ENCODE measurements around the gene TMC3. TPM values are rescaled to one million over a fixed set of nuclear protein-coding genes. Genes with fewer than 3 reads are reported as not detected.

Gene TMC3
- total and polyA plus RNA-seq, 10 of the 15 experiments (the other 5 are each of a cell fraction or from before 2014, with no cell fraction given): 0.03 to 0.04 (median 0.04) TPM; not detected in 7

- no peak for TF ChIP-seq ATF2 (IDR thresholded peaks at IDR 0.05; ENCODE audit: low read length)
- TF ChIP-seq RCOR1 (conservative IDR thresholded peaks at IDR 0.05; ENCODE audit: low read depth, low read length): no peak
- peak; percentile 80 for TF ChIP-seq RELB (IDR thresholded peaks at IDR 0.05; ENCODE audit: low read depth)
- TF ChIP-seq ZBED1 (IDR thresholded peaks at IDR 0.05; ENCODE audit: borderline replicate concordance): no peak
- 0 out of 2 replicates have a peak, but pooled peaks have one; percentile 14 for TF ChIP-seq SREBF2 (IDR thresholded peaks at IDR 0.05; ENCODE audit: low read length)
- peak; percentile 72 for TF ChIP-seq TAF1 (IDR thresholded peaks at IDR 0.05; ENCODE audit: borderline replicate concordance, low read depth, low read length)
- 0 out of 2 replicates have a peak, but pooled peaks have one; percentile 89 for TF ChIP-seq WRNIP1 (IDR thresholded peaks at IDR 0.05; ENCODE audit: borderline replicate concordance, low read depth, low read length)
- TF ChIP-seq ETV6 (conservative IDR thresholded peaks at IDR 0.05 in 1 of 2, IDR thresholded peaks at IDR 0.05 in 1 of 2; ENCODE audit: borderline replicate concordance in 1 of 2, low read depth in 1 of 2): no peak
- TF ChIP-seq HCFC1 (IDR thresholded peaks at IDR 0.05; ENCODE audit: low read length): no peak
- no peak for TF ChIP-seq ZNF24 (IDR thresholded peaks at IDR 0.05)
- TF ChIP-seq EED (IDR thresholded peaks at IDR 0.05; ENCODE audit: low read depth): peak; percentile 89
- TF ChIP-seq POLR2AphosphoS2 (IDR thresholded peaks at IDR 0.05; ENCODE audit: low read depth, low read length): no peak; the same call in none of the 2 replicates
- no peak for TF ChIP-seq RAD21 (IDR thresholded peaks at IDR 0.05; ENCODE audit: insufficient read depth, low read depth, low read length)
- TF ChIP-seq E2F8 (IDR thresholded peaks at IDR 0.05; ENCODE audit: low read depth, partially characterized antibody): no peak
- TF ChIP-seq ATF7 (IDR thresholded peaks at IDR 0.05; ENCODE audit: low read depth): peak; percentile 70
- peak in 1 of 2 experiments; percentile 19; a peak in 1 of 4 replicates for TF ChIP-seq SRF (IDR thresholded peaks at IDR 0.05; ENCODE audit: low read depth in 2 of 2, low read length in 2 of 2)
- peak; percentile 68 for TF ChIP-seq CHD2 (IDR thresholded peaks at IDR 0.05; ENCODE audit: borderline replicate concordance, low read depth, low read length)
- no peak for TF ChIP-seq NRF1 (conservative IDR thresholded peaks at IDR 0.05; ENCODE audit: low read depth, low read length)
- TF ChIP-seq SKIL (IDR thresholded peaks at IDR 0.05; ENCODE audit: low read depth, poor library complexity, severe bottlenecking): no peak
- TF ChIP-seq SPI1 (IDR thresholded peaks at IDR 0.05; ENCODE audit: borderline replicate concordance, insufficient read depth, low read depth, low read length): peak; percentile 50; the same call in 1 of the 2 replicates
- TF ChIP-seq BRCA1 (IDR thresholded peaks at IDR 0.05; ENCODE audit: low read depth, low read length): no peak
- no peak for TF ChIP-seq USF2 (IDR thresholded peaks at IDR 0.05; ENCODE audit: borderline replicate concordance, low read depth, low read length)
These were observed 81.5 kb downstream of the TMC3 start (continued) for GRCh38 chr15:81292523-81293001.
